NCI-H2196 treated with DMSO at 0.1 percent for 48 hours (cell line): ENCODE data around the gene SLC25A11.

Source experiments
- DNase-seq: peaks from one replicate; lab custom pipeline; 2025; ENCODE audit not compliant: unreplicated experiment; lab: John Stamatoyannopoulos, UW

The SLC25A11 gene, protein sequence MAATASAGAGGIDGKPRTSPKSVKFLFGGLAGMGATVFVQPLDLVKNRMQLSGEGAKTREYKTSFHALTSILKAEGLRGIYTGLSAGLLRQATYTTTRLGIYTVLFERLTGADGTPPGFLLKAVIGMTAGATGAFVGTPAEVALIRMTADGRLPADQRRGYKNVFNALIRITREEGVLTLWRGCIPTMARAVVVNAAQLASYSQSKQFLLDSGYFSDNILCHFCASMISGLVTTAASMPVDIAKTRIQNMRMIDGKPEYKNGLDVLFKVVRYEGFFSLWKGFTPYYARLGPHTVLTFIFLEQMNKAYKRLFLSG

DNA sequence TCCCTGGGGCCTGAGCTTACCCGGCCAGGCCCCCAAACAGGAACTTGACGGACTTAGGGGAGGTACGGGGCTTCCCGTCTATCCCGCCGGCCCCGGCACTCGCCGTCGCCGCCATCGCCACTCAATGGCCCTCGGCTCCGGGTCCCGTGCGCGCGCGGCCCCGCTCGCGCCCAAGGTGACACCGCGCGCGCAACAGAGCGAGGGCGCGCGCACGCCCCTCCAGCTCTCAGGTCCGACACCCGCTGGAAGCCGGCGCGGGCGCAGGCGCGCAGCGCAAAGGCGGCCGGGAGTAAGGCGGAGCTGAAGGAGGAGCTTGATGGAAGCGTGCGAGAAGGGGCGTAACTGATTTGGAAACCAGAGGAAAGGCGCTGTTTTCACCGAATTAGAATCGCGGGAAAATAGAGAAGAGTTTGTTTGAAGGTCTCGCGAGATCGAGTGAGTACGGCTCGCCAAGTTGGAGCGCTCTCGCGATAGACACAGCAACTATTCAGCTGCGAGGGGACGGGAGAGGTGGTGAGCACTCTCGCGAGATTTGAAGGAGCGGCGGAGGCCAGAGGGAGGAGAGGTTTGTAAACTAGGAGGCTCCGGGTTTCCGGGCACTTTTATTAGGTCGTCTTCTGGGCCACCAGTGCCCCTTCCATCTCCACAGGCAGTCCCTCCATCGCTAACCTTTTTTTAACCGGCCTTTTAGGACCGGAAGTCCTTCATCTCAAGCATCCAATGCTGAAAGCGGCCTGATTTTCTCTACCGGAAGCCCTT lies at the start of gene SLC25A11, which contains the start of gene RNF167:
SLC25A11 (minus strand) TSS at position 251 of the 759 bp plus-strand sequence; CDS start at position 115, 136 bp downstream.
RNF167 (plus strand) TSS at position 473 of the 759 bp plus-strand sequence. CDS start 642 bp downstream, outside the sequence.
- DNase-seq, result peak; percentile 84

DNA sequence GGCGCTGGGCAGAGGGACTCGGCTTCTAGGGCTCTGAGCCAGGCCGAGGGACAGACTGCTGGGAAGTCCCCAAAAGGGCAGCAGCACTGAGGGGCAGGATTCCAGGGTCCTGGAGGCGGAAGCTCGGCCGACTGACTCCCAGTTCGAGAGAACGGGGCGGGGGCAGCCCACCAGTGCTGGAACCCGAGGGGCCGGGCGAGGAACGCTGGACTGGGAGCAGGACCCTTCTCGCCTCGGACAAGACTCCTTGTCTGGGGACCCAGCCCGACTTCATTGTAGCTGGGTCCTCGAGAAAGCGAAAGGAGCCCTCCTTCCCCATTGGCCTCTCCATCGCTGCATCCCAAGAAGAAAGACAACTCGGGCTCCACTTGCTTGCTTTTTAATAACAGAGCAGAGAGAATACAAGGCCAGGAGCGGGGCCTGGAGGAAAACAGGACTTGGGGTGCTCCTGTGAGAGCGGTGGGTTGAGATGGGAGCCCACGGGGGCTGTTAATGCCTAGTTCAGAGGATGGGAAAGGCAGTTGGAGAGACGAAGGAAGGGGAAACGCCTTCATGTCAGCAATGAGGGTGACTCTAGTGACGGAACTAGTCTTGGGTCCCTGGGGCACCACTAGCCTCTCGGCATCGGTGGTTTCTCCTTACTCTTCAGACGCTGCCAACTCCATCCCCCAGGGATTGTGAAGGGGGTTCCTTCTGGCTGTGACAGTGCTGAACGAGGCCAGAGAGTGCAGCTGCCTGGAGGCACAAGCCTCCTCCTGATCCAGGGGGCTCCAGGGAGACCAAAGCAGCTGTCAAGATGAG lies 48.1 kb upstream of the SLC25A11 start:
- no peak for DNase-seq

DNA sequence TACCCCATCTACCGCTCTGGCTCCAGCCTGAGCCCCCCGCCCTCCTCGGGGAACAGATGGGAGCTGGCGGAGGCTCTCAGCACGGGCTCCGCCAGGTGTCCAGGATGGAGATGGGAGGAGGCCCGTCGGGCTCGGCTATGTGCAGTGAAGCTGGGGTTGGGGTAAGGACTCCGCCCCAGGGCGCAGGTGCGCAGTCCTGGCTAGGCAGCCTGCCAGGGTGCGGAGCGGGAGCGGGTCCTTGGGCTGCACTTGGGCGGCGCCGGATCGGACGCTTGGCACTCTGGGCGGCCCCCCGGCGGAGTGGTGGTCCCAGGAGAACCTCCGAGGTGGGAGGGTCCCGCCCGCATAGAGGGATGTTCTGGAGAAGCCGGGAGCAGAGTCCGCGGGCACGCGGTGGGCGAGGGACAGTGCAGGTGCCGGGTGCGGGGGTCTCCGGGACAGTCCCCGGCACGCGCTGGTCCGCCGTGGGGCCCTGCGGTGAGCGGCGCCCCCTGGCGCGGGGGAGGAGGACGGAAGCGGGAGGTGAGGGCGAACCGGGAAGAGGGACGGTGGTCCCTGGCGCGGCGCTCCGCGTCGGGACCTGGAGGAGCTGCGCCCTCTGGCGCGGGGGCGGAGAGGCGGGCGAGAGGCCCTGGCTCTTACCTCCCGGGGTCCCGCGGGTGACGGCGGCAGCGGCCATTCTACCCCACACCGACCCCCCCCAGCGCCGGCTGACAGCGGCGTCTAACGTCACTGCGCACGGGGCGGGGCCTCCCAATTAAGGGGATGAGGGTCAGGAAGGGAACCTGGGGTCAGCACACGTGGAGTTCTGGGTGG lies 47.3 kb upstream of the SLC25A11 start, which contains the start of gene CAMTA2:
CAMTA2 (minus strand) TSS at position 725 of the 816 bp plus-strand sequence. CDS start 1,453 bp downstream, outside the sequence.
- DNase-seq, result peak; percentile 19

DNA sequence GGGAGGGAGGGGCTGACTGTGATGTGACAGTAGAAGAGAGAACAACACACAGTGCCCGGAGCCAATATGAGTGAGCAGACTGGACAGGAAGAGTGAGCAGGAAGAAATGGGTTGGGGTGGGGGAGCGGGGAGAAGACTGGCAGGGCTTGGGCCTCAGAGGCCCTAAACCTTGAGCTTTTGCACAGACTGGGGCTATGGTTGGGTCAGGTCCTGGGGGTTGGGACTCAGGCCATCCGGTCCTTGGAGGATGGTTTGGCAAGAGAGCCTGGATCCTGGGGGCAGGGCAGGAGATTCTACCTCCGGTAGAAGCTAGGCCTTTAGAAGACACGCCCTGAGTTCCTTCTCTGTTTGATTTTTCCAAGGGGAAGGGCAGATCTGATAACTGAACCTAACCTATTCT lies 46.6 kb upstream of the SLC25A11 start:
- no peak for DNase-seq

DNA sequence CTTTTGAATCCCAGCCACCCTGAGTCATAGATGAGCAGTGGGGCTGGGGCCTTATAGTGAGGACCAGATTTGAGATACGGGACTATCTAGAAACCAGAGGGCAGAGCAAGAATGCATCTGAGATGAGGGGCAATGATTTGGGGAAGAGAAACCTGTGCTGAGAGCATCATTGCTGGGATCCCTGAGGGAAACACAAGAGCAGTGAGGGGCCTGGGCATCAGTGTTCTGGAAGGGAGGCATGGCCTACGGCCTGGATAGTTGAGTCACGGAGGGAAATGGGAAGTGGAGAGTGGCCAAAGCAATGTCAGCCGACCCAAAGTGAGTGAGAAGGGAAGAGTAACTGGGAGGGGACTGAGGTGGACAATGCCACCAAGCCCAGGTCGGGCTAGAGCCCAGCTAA lies 42.5 kb upstream of the SLC25A11 start:
- no peak for DNase-seq

DNA sequence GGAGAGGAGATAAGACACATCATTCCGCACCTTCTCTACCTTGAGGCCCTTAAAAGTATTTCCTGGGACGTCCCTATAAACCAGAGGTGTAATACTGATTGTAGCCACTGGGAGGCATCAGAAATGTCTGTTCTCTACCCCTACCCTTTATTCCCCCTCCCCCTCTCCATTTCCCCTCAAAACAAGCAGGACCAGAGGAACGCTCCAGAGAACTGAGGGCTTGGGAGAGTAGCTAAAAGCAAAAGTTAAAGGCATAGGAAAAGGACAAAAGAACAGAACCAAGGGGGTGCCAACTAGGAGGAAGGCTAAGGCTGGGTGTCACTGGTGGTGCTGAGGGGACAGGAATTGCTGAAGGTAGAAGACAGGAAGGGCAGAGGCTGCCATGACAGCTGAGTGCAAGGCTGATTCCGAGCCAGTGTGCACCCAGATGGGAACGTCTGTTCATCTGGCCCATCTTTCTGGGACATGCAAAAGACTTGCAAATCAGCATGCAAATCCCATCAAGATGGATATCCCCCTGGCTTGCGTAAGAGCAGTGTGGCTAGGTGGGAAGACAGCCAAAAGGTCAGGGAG lies 40.9 kb upstream of the SLC25A11 start:
- no peak for DNase-seq

DNA sequence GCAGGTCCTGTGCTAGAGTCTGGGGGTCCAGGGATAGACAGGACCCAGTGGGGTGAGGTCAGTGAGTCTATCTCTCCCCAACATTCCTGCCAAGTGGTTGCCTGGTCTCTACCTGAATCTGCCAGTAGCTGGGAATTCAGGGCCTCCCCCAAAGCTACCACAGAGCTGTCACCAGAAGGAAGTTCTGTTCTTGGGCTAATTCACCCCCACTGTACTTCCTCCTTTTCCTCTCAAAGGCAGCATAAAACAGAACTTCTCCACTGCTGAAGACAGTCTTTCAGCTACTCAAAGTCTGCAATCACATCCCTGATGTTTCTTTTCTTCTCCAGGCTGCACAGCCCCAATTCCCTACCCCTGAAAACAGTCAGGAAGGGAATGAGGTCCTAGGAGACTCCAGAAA lies 38.9 kb upstream of the SLC25A11 start:
- no peak for DNase-seq

DNA sequence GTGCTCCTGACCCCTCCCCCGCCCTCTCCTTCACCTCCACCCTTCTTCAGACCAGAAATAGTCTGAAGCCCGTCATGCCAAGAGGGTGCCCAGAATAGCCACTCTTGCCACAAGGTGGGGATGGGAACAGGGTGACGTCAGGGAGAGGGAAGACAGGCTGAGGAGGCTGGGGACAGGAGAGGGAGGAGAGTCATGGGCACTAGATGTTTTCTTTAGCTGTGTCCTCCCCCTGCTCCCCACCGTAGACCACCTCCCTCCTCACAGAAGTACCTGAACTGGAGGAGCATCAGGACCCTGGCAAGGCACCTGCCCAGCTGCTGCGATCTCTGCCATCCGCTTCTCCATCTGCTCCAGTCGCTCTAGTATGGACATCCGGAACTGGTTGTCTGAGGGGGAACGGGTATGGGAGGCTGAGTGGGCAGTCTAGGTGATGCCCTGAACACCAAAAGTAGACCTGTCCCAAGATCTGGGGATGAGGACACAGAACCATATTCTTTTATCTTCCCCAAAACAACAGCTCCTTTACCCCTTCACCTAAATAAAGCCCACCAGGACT lies 34.3 kb upstream of the SLC25A11 start:
- no peak for DNase-seq

DNA sequence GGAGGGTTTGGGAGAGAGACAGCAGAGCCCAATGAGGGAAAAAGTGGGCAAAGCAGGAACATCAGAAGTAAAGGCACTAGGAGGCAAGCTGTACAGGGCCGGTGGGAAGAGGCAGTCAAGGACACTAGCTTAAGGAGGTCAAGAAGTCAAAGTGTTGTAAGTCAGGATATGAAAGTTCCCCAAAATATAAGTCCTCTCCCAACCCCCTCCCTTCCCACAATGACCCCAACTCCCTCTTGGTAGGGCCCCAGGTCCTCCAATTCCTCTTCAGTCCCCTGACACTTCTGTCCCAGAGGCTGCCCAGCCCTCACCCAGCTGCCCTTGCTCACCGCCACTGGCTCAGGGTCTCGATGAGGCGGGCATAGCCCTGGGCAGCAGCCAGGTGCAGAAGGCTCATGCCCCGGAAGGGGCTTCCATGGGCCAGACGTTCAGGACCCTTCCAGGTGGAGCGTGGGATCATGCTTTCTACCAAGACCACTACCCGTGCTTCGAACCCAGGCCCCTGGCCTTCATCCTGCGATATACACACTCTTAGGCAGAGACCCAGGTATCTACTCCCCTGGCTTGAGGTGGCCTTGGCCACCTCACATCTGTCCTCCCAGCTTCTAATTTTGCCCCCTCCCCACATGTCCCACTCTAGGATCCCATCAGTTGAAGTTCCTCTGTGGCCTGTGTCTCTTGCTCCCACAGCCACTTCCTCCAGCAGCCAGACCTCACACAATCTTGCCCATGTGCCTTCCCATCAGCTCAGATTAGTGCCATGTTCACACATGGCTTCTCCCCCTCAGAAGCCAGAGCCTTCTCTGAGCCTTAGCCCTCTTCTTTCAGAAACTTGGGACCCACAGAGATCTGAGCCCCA lies 33.6 kb upstream of the SLC25A11 start:
- no peak for DNase-seq

DNA sequence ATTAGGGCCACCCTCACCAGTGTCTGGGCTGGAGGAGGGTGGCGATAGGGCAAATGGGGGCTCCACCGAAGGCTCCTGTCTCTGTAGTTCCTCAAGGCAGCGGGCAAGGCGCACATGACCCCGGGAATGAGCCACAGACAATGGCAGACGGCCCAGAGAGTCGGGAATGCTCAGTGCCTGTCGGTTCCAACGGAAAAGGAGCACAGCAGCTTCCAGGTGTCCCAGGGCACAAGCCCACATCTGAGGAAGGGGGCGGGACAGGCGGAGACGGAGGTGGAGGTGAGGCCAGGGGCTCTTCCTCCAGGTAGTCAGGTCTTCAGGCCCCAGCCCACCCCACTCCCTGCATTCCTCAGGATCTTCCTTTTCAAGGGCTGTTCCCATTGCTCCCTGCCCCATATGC lies 32.9 kb upstream of the SLC25A11 start:
- no peak for DNase-seq

DNA sequence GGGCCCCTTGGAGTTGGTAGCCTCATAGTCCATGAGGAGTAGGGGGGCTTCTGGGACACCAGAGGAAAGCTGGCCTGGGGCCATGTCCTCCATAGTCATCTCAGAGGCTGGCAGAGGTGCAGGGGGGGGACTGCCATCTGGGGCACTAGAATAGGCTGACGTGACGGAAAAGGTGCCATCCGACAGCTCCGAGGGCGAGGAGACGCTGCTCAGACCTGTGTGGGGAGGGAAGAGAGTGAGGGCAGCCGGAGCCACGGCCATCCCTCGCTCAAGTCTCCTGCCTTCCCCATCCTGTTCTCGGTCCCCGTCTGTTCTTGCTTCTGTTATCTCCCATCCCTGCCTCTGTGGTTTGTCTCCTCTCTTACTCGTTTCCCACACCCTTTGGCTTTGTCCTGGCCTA lies 32.5 kb upstream of the SLC25A11 start:
- DNase-seq, result no peak

DNA sequence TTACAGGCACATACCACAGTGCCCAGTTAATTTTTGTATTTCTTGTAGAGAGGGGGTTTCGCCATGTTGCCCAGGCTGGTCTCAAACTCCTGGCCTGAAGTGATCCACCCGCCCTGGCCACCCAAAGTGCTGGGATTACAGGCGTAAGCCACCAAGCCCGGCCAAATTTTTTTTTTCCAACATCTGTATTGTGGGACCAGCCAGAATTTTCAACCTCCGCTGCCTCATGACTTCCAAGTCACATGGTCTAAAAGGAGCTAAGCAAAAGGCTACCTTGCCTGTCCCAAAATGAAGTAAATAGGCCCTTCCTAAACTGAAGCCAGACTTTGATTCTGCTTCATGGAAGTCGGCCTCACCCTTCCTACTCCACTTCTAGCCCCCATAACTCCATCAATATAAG lies 32.0 kb upstream of the SLC25A11 start:
- no peak for DNase-seq

DNA sequence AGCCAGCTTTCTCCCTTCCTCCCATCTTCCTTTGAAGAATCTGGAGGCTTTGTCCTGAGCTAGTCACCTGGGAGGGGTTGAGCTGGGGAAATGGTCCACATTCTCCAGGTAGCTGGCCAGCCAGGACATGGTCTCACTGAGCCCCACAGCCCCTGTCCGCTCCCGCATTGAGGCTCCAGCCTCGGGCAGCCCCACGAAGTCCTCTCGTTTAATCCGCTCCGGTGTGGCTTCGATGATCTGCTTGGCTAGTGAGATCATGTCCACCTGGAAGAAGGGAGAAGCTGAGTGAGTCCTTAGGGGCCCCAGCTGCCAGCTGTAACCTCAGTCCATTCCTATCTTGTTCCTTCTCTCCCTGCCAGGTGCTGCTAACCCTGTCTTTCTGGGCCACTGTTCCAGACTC lies 30.4 kb upstream of the SLC25A11 start:
- DNase-seq, result no peak

DNA sequence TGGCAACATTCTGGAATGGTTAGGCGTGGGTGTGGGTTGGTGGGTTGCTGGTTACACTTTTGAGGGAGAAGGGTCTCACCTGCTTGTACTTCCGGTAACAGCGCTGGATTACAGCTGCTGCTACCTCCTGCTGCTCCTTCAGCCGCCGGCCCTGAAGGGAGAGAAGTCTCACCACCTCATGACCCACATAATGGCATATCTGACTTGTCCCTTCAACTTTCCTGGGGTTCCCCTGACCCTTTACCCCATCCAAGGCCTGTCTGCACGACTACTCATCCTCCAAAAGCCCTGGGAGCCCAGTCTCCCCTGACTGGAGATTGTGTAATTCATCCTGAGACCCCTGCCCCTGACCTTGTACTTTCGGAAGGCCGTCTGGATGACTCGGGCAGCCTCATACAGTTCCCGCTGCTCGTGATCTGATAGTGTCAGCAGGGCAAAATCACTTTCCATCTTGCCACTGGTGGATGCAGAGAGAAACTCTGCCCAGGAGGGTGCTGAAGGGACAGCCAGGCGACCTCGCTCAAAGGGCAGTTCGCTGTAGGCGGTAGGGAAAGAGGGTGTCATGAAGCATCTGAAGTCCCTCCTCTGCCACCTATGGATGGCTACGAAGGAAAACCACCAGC lies 29.8 kb upstream of the SLC25A11 start:
- no peak for DNase-seq

DNA sequence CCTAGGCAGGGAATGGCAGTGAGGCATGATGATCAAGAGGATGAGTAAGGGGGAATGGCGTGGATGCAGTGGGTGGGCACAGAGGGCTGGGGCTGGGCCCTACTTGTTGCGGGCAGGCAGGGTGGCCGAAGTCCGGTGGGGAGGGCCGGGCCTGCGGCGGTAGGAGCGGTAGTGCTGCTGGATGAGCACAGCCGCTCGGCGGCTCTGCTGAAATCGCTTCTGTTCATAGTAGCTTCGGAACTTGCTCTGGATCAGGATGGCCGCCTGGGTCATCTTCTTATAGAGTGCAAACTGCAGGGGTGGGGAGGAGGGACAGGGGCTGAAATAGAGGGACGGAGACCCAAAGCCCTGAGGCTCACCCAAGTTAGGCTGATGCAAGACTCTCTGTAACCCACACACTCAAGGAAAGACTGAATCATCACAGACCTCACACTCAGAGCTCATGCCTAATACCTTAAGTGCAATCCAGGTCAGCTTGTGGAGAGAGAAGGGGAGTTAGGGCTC lies 29.3 kb upstream of the SLC25A11 start:
- DNase-seq, result no peak

DNA sequence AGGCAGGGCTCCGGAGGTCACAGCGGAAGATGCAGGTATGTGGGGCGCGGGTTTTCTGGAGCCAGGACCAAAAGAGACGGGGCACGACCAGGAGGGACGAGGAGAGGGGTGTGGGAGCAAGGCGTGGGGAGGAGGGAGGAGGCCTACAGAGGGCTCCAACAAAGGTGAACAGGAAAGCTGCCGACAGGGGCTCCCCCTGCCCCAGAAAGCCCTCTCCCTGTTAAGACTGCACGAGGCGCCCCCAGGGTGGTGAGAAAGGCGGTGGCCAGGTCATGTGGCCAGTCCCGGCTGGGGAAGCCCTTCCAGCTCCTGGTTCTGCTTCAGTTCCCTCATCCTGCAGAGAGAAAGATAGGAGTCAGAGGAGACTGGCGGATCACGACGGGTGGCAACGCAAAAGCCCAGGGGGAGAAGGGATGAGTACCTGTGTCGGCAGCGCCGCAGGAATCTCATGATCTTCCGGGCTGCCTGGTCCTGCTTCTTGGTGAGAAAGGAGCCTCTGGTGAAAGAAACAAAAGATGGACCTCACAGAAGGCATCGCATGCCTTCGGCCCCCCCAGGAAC lies 28.7 kb upstream of the SLC25A11 start:
- no peak for DNase-seq

DNA sequence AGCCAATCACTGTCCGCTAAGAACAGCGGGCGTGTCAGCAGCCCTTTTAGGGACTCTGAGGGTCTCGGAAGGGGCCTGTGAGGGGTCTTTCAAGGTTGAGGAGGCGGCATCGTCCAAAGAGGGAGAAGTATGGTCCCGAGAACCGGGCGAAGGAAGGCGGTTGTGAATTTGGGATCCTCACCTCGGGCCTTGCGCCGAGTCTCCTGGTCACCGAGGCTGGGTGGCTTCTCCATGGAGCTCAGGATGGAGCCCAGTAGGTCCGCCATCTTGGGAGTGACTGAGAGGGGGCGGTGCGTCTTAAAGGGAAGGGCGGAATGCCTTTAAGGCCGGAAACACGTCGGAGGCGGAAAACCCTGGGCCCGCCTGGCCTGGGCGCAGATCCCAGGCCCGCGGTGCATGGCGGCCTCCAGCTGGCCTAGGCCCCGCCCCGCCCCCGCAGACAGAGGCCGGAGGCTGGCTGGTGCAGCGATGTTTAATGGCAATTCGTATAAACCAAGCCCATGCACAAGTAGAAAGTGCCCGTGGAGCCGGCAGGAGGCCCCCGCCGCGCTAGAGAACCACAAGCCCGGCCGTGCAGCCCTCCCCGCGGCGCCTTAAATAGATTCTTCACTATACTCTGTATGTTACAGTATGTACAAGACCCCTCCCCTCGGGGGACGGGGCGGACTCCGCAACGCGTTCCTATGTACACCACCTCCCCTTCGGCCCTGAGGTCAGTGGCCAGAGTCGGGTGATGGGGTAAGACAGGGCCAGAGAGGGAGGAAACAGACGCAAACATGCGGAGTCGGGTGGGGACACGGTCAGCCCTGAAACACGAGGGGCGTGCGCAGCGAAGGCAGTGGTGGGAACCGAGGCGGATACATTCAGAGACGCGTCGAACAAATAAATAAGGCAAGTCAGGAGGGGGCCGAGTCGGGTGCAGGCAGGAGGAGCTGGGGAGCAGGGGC lies 28.0 kb upstream of the SLC25A11 start, which contains the start of gene SPAG7:
SPAG7 (minus strand) TSS at position 279 of the 947 bp plus-strand sequence; CDS start at position 266, 13 bp downstream.
- peak; percentile 53 for DNase-seq
